GM12874 (cell line): Measurements from ENCODE around the gene MSX2.

Experiments
- CTCF ChIP-seq: IDR thresholded peaks from 2 replicates; pipeline ENCODE4 v1.5.1; 2011; ENCODE audit warnings: low read depth, mild to moderate bottlenecking, control low read depth, low read length, moderate library complexity; ENCODE audit not compliant: insufficient read depth

MSX2 gene

GRCh38 chr5:174752121-174752520 is 27.7 kb downstream of the MSX2 start:
- no peak for TF ChIP-seq CTCF

GRCh38 chr5:174755106-174755505 is 30.7 kb downstream of the MSX2 start:
- TF ChIP-seq CTCF, result no peak

- TF ChIP-seq CTCF, result no peak
Measured at GRCh38 chr5:174759091-174759490, 34.7 kb downstream of the MSX2 start.

GRCh38 chr5:174760721-174761120 is 36.3 kb downstream of the MSX2 start:
- no peak for TF ChIP-seq CTCF

GRCh38 chr5:174764309-174764708 is 39.9 kb downstream of the MSX2 start:
- TF ChIP-seq CTCF, result no peak

GRCh38 chr5:174765540-174765939 is 41.2 kb downstream of the MSX2 start:
- no peak for TF ChIP-seq CTCF

GRCh38 chr5:174767670-174768069 is 43.3 kb downstream of the MSX2 start:
- no peak for TF ChIP-seq CTCF

GRCh38 chr5:174769005-174769404 is 44.6 kb downstream of the MSX2 start:
- no peak for TF ChIP-seq CTCF
